HepG2 (cell line): ENCODE data around the gene TMEM253. TPM values are rescaled to one million over a fixed set of nuclear protein-coding genes. Genes with fewer than 3 reads are reported as not detected.

ENCODE experiments used
- BRF2 ChIP-seq: sonication (generic); formaldehyde crosslinking; IDR thresholded peaks from 2 replicates; pipeline ENCODE4 v1.8.1; 2022; ENCODE audit warnings: mild to moderate bottlenecking, missing genetic modification reagents
- DDIT3 ChIP-seq: sonication (generic); formaldehyde crosslinking; IDR thresholded peaks from 2 replicates; pipeline ENCODE4 v1.4.0; 2020; ENCODE audit warnings: mild to moderate bottlenecking, missing genetic modification reagents
- GATAD2A ChIP-seq: IDR thresholded peaks from 2 replicates; pipeline ENCODE4 v1.6.1; 2016
- HDAC2 ChIP-seq: sonication (generic); formaldehyde crosslinking; IDR thresholded peaks from 2 replicates; pipeline ENCODE4 v1.4.0; 2020; ENCODE audit warnings: missing genetic modification reagents
- HDAC6 ChIP-seq: fragments of 200-600 bp; sonication (generic); IDR thresholded peaks from 2 replicates; pipeline ENCODE4 v1.7.0; 2017; ENCODE audit warnings: mild to moderate bottlenecking, antibody characterized with exemption, low read length, low read depth
- HIC2 ChIP-seq: sonication (generic); formaldehyde crosslinking; IDR thresholded peaks from 2 replicates; pipeline ENCODE4 v1.9.0; 2022; ENCODE audit warnings: low read depth, missing genetic modification reagents
- HOXA9 ChIP-seq: sonication (generic); formaldehyde crosslinking; IDR thresholded peaks from 2 replicates; pipeline ENCODE4 v1.8.1; 2022; ENCODE audit warnings: missing genetic modification reagents, mild to moderate bottlenecking, moderate library complexity, borderline replicate concordance
- KLF9 ChIP-seq: IDR thresholded peaks from 2 replicates; pipeline ENCODE4 v1.6.1; 2016; ENCODE audit warnings: low read depth
- KMT2A ChIP-seq: sonication (generic); formaldehyde crosslinking; IDR thresholded peaks from 2 replicates; pipeline ENCODE4 v1.4.0; 2020; ENCODE audit warnings: missing genetic modification reagents
- MTF2 ChIP-seq: sonication (generic); formaldehyde crosslinking; IDR thresholded peaks from 2 replicates; pipeline ENCODE4 v1.5.0; 2020; ENCODE audit warnings: missing genetic modification reagents, borderline replicate concordance
- NFE2 ChIP-seq: sonication (generic); formaldehyde crosslinking; IDR thresholded peaks from 2 replicates; pipeline ENCODE4 v1.4.0; 2020; ENCODE audit warnings: missing genetic modification reagents
- ONECUT2 ChIP-seq: sonication (generic); formaldehyde crosslinking; IDR thresholded peaks from 2 replicates; pipeline ENCODE4 v1.4.0; 2020; ENCODE audit warnings: missing genetic modification reagents
- TERF1 ChIP-seq: sonication (generic); formaldehyde crosslinking; IDR thresholded peaks from 2 replicates; pipeline ENCODE4 v1.8.0; 2022; ENCODE audit warnings: mild to moderate bottlenecking, missing genetic modification reagents, moderate library complexity
- TOPORS ChIP-seq: sonication (generic); formaldehyde crosslinking; IDR thresholded peaks from 2 replicates; pipeline ENCODE4 v1.8.0; 2023; ENCODE audit warnings: mild to moderate bottlenecking, missing genetic modification reagents
- U2AF2 ChIP-seq: fragments of 200-400 bp; formaldehyde crosslinking; IDR thresholded peaks from 2 replicates; pipeline ENCODE4 v1.6.1; 2017; ENCODE audit warnings: low read depth, mild to moderate bottlenecking, low read length
- XBP1 ChIP-seq: sonication (generic); formaldehyde crosslinking; IDR thresholded peaks from 2 replicates; pipeline ENCODE4 v1.5.0; 2020; ENCODE audit warnings: missing genetic modification reagents
- ZBTB3 ChIP-seq: sonication (generic); formaldehyde crosslinking; IDR thresholded peaks from 2 replicates; pipeline ENCODE4 v1.4.0; 2020; ENCODE audit warnings: low read depth, mild to moderate bottlenecking, moderate library complexity, missing genetic modification reagents, borderline replicate concordance
- ZEB1 ChIP-seq: IDR thresholded peaks from 2 replicates; pipeline ENCODE4 v1.6.1; 2012; ENCODE audit warnings: mild to moderate bottlenecking, low read depth, inconsistent platforms; ENCODE audit not compliant: insufficient replicate concordance
- ZNF101 ChIP-seq: sonication (generic); formaldehyde crosslinking; IDR thresholded peaks from 2 replicates; pipeline ENCODE4 v1.4.0; 2020; ENCODE audit warnings: mild to moderate bottlenecking, low read depth, missing genetic modification reagents, borderline replicate concordance
- ZNF326 ChIP-seq: sonication (generic); formaldehyde crosslinking; IDR thresholded peaks from 2 replicates; pipeline ENCODE4 v1.4.0; 2020; ENCODE audit warnings: missing genetic modification reagents, borderline replicate concordance
- ZNF441 ChIP-seq: sonication (generic); formaldehyde crosslinking; IDR thresholded peaks from 2 replicates; pipeline ENCODE4 v1.7.0; 2021; ENCODE audit warnings: missing genetic modification reagents, borderline replicate concordance
- ZNF569 ChIP-seq: sonication (generic); formaldehyde crosslinking; IDR thresholded peaks from 2 replicates; pipeline ENCODE4 v1.5.0; 2020; ENCODE audit warnings: mild to moderate bottlenecking, missing genetic modification reagents, moderate library complexity, borderline replicate concordance
- ZNF614 ChIP-seq: IDR thresholded peaks from 2 replicates; pipeline ENCODE4 v1.6.1; 2018; ENCODE audit warnings: missing biosample characterization, missing genetic modification reagents, inconsistent platforms, borderline replicate concordance
- ZNF670 ChIP-seq: sonication (generic); formaldehyde crosslinking; IDR thresholded peaks from 2 replicates; pipeline ENCODE4 v1.8.0; 2022; ENCODE audit warnings: mild to moderate bottlenecking, missing genetic modification reagents, borderline replicate concordance
- ZNF816 ChIP-seq: sonication (generic); formaldehyde crosslinking; IDR thresholded peaks from 2 replicates; pipeline ENCODE4 v1.8.0; 2022; ENCODE audit warnings: missing genetic modification reagents, mild to moderate bottlenecking, borderline replicate concordance
- ZNF839 ChIP-seq: sonication (generic); formaldehyde crosslinking; IDR thresholded peaks from 2 replicates; pipeline ENCODE4 v1.4.0; 2020; ENCODE audit warnings: missing genetic modification reagents, mild to moderate bottlenecking, borderline replicate concordance
- polyA plus RNA-seq, 8 experiments: library from polyadenylated mRNA; depleted of rRNA in 3 of 8; stranded (reverse) in 7 of 8; unstranded in 1 of 8; fragments of >200 nt; fragmentation: Illumina TruSeq in 4 of 8; extraction: Trizol in 4 of 8; gene quantifications; 2 replicates each; pipeline versions ENCODE4 v1.2.1 to v1.2.3, GENCODE V29; 2011 to 2016; ENCODE audit warnings: low read depth in 4 of 8, missing spikeins in 1 of 8, mixed read lengths in 1 of 8; ENCODE audit not compliant: insufficient read depth in 1 of 8
- total RNA-seq, 5 experiments: library from RNA; depleted of rRNA; stranded (reverse); fragments of >200 nt; fragmentation: Illumina TruSeq; extraction: Trizol; gene quantifications; 2 replicates each; pipeline ENCODE4 v1.2.3, GENCODE V29; 2016; ENCODE audit warnings: low read depth in 1 of 5

TMEM253 gene
- total and polyA plus RNA-seq, 2 of the 13 experiments (the other 11 are each of a cell fraction or from before 2014, with no cell fraction given) = 0.29 to 0.45 TPM

- TF ChIP-seq TERF1 (no peak; the same call in 1 of the 2 replicates), BRF2 (no peak), HDAC6 (no peak), ONECUT2 (CRISPR knock-in tag) (no peak), ZNF569 (CRISPR knock-in tag) (no peak), HDAC2 (CRISPR knock-in tag) (peak; percentile 84), ZBTB3 (CRISPR knock-in tag) (no peak), ZNF839 (CRISPR knock-in tag) (peak; percentile 90; the same call in 1 of the 2 replicates), ZNF441 (CRISPR knock-in tag) (peak; percentile 79), GATAD2A (CRISPR knock-in tag) (peak; percentile 80), HOXA9 (CRISPR knock-in tag) (0 out of 2 replicates have a peak, but pooled peaks have one; percentile 51), DDIT3 (CRISPR knock-in tag) (no peak), U2AF2 (no peak), HIC2 (CRISPR knock-in tag) (no peak), ZNF670 (peak; percentile 68; the same call in 1 of the 2 replicates), ZNF614 (CRISPR knock-in tag) (peak; percentile 89; the same call in 1 of the 2 replicates), MTF2 (peak; percentile 95), KMT2A (CRISPR knock-in tag) (peak; percentile 93), KLF9 (no peak), ZEB1 (no peak), XBP1 (no peak), TOPORS (CRISPR knock-in tag) (peak; percentile 94), NFE2 (CRISPR knock-in tag) (no peak), ZNF101 (CRISPR knock-in tag) (no peak; the same call in 1 of the 2 replicates), ZNF326 (CRISPR knock-in tag) (peak; percentile 97), ZNF816 (CRISPR knock-in tag) (no peak)
These were observed 8.4 kb upstream of the TMEM253 start (continued) for GRCh38 chr14:21092273-21093011.
